Activated CD4-positive, alpha-beta T cell treated with anti-CD3 and anti-CD28 coated beads, Interleukin-2, Interleukin-4, amounts not matched to agents 100 ng/mL and 50 ng/mL, durations not matched to agents 16 hours and 8 hours (primary cell): ENCODE data around the gene PHGDH.
"Not testable (repeated sequence)": the region's sequence is repeated elsewhere in the genome, so short reads cannot be mapped to it uniquely, and the experiment has no call there.

Experiments
- DNase-seq: peaks from one replicate; pipeline ENCODE4 v3.0.0-alpha.2; 2020; ENCODE audit warnings: low spot score

Gene PHGDH

GRCh38 chr1:119711804-119712341 is at the start of gene PHGDH:
PHGDH (plus strand) TSS chr1:119711934; CDS start chr1:119712023, 89 bp downstream.
- peak; percentile 71 for DNase-seq

- no peak for DNase-seq
Measured at GRCh38 chr1:119662034-119662437, 49.7 kb upstream of the PHGDH start.

- DNase-seq, result no peak
Measured at GRCh38 chr1:119664067-119664466, 47.7 kb upstream of the PHGDH start.

- no peak for DNase-seq
Measured at GRCh38 chr1:119667173-119667572, 44.6 kb upstream of the PHGDH start.

- no peak for DNase-seq
Measured at GRCh38 chr1:119670898-119671297, 40.8 kb upstream of the PHGDH start.

GRCh38 chr1:119673171-119673940 is 38.4 kb upstream of the PHGDH start:
- no peak for DNase-seq

- no peak for DNase-seq
Measured at GRCh38 chr1:119674111-119674526, 37.6 kb upstream of the PHGDH start.

GRCh38 chr1:119674835-119675289 is 36.9 kb upstream of the PHGDH start:
- peak; percentile 43 for DNase-seq

- peak; percentile 78 for DNase-seq
Measured at GRCh38 chr1:119675349-119676345, 36.1 kb upstream of the PHGDH start.

- DNase-seq, result no peak
Measured at GRCh38 chr1:119676571-119677206, 35.0 kb upstream of the PHGDH start.

- DNase-seq, result no peak
Measured at GRCh38 chr1:119679223-119679622, 32.5 kb upstream of the PHGDH start.

- no peak for DNase-seq
Measured at GRCh38 chr1:119680193-119680592, 31.5 kb upstream of the PHGDH start.

GRCh38 chr1:119680723-119681122 is 31.0 kb upstream of the PHGDH start:
- DNase-seq, result no peak

GRCh38 chr1:119681560-119681959 is 30.2 kb upstream of the PHGDH start:
- DNase-seq, result no peak

GRCh38 chr1:119682141-119682540 is 29.6 kb upstream of the PHGDH start:
- DNase-seq, result no peak

- no peak for DNase-seq
Measured at GRCh38 chr1:119683893-119684292, 27.8 kb upstream of the PHGDH start.

GRCh38 chr1:119686661-119687060 is 25.1 kb upstream of the PHGDH start:
- DNase-seq, result no peak

GRCh38 chr1:119687434-119688079 is 24.2 kb upstream of the PHGDH start:
- no peak for DNase-seq

GRCh38 chr1:119688810-119689209 is 22.9 kb upstream of the PHGDH start:
- DNase-seq, result no peak

- no peak for DNase-seq
Measured at GRCh38 chr1:119689511-119689910, 22.2 kb upstream of the PHGDH start.

GRCh38 chr1:119696863-119697262 is 14.9 kb upstream of the PHGDH start:
- not testable (repeated sequence) for DNase-seq
